Transverse colon (tissue), 4 donors: ENCODE data around the gene CBL.

Experiments used
- CTCF ChIP-seq, 5 experiments: fragments of 200-600 bp in 3 of 5; fragments of 450-650 bp in 2 of 5; sonication (generic) in 3 of 5; IDR thresholded peaks; 1 replicate in 2 of 5; 2 replicates in 3 of 5; pipeline ENCODE4 v1.5.1; 2016 to 2017; ENCODE audit warnings: antibody characterized with exemption in 5 of 5, inconsistent platforms in 3 of 5, mild to moderate bottlenecking in 2 of 5, moderate library complexity in 1 of 5
- POLR2AphosphoS5 ChIP-seq, 3 donors: sonication (generic); formaldehyde crosslinking; IDR thresholded peaks; one replicate each; pipeline ENCODE4 v1.6.1; 2016; ENCODE audit warnings: antibody characterized with exemption in 3 of 3

- no peak for TF ChIP-seq CTCF (IDR thresholded peaks at IDR 0.05)
- no peak for TF ChIP-seq POLR2AphosphoS5 (IDR thresholded peaks at IDR 0.05)
These were observed 31.4 kb downstream of the CBL start for GRCh38 chr11:119237515-119237914.
